BLaER1 treated with 17β-estradiol and CSF1 and Interleukin-3, amounts not matched to agents 10 nM and 100 nM (cell line): ENCODE data around the gene SURF6.
"Not testable (repeated sequence)": the region's sequence is repeated elsewhere in the genome, so short reads cannot be mapped to it uniquely, and the experiment has no call there.

ENCODE experiments used
- H3K27ac ChIP-seq, 11 experiments: shearing (Covaris generic); formaldehyde crosslinking; 2 replicates each; pipeline ENCODE4 v1.8.1; 2022
- H3K27me3 ChIP-seq, 11 experiments: shearing (Covaris generic); formaldehyde crosslinking; 2 replicates each; pipeline ENCODE4 v1.8.1; 2022
- H3K36me3 ChIP-seq, 11 experiments: shearing (Covaris generic); formaldehyde crosslinking; 2 replicates each; pipeline ENCODE4 v1.8.1; 2022
- H3K4me1 ChIP-seq, 10 experiments: shearing (Covaris generic); formaldehyde crosslinking; 2 replicates each; pipeline ENCODE4 v1.8.1; 2022
- H3K4me2 ChIP-seq, 11 experiments: shearing (Covaris generic); formaldehyde crosslinking; 2 replicates each; pipeline ENCODE4 v1.8.1; 2022
- H3K4me3 ChIP-seq, 10 experiments: shearing (Covaris generic); formaldehyde crosslinking; 2 replicates each; pipeline ENCODE4 v1.8.1; 2022
- H3K9ac ChIP-seq, 11 experiments: shearing (Covaris generic); formaldehyde crosslinking; 2 replicates each; pipeline ENCODE4 v1.8.1; 2022
- H3K9me3 ChIP-seq, 11 experiments: shearing (Covaris generic); formaldehyde crosslinking; replicated peaks in 1 of 11; 2 replicates each; pipeline ENCODE4 v1.8.1; 2022
- H4K20me1 ChIP-seq, 11 experiments: shearing (Covaris generic); formaldehyde crosslinking; 2 replicates each; pipeline ENCODE4 v1.8.1; 2022
- Cebpa-rat ChIP-seq, 11 experiments: shearing (Covaris generic); IDR thresholded peaks; 2 replicates each; pipeline ENCODE4 v1.8.1; 2022

SURF6 gene

DNA sequence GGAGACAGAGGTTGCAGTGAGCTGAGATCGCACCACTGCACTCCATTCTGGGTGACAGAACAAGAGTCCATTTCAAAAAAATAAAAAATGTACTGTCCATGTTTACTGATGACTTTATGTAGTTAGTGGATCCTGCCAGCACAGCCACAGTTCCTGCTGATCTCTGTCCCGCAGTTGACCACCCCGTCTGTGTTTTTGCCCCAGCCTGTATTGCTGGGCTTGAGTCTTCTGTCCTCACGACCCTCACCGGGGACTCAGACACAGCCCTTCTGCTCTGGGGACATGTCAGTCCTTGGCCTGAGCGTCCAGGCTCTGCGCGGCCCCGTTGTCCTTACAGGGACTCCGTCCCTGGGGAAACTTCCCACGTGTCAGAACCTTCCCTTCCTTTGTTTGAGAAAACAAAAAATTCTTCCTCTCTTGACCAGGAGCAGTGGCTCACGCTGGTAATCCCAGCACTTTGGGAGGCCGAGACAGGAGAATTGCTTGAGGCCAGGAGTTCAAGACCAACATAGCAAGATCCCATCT is 14.5 kb downstream of the SURF6 start:
- Histone ChIP-seq H3K9me3 (peaks cover 0 to 12% (median 6%) of the 10 kb centered on the region in 11 experiments; a peak in 10 of 22 replicates), H3K36me3 (no peaks in the 10 kb centered on the region), H3K27me3 (no peaks in the 10 kb centered on the region), H3K9ac (no peak overlapping the region), H3K4me2 (no peak overlapping the region), H3K27ac (no peak overlapping the region), H3K4me3 (no peak overlapping the region), H3K4me1 (peaks cover 0 to 4% (median 0%) of the 10 kb centered on the region in 10 experiments; a peak in 1 of 20 replicates), H4K20me1 (no peaks in the 10 kb centered on the region)
- TF ChIP-seq Cebpa-rat (IDR thresholded peaks at IDR 0.05) = no peak

- no peak for TF ChIP-seq Cebpa-rat (IDR thresholded peaks at IDR 0.05)
- no peak overlapping the region for H3K27ac ChIP-seq
- H3K27me3 ChIP-seq = no peaks in the 10 kb centered on the region
- H3K9me3 ChIP-seq = peaks cover 0 to 12% (median 6%) of the 10 kb centered on the region in 11 experiments; a peak in 10 of 22 replicates
- no peak overlapping the region for H3K4me3 ChIP-seq
- no peaks in the 10 kb centered on the region for H3K36me3 ChIP-seq
- peaks cover 0 to 4% (median 0%) of the 10 kb centered on the region in 10 experiments; a peak in 1 of 20 replicates for H3K4me1 ChIP-seq
- no peaks in the 10 kb centered on the region for H4K20me1 ChIP-seq
- no peak overlapping the region for H3K4me2 ChIP-seq
- H3K9ac ChIP-seq = no peak overlapping the region
Observed at GRCh38 chr9:133320421-133320881, 15.5 kb downstream of the SURF6 start.

DNA sequence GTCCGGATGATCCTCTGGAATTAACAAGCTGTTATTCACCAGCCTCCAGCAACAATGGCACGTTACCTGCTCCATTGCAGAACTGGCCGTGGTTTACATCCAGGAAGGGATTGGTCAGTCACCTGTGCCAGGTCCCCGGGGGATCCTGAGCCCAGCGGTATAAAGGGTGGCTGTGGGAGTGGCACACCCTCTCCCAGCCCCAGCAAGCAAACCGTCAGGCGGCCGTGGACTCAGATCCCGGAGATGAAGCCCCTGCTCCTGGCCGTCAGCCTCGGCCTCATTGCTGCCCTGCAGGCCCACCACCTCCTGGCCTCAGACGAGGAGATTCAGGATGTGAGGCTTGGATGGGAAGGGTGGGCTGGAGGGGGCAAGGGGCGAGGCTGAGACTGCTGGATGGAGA is 18.4 kb downstream of the SURF6 start:
- H3K9me3 ChIP-seq, H4K20me1 ChIP-seq, H3K27ac ChIP-seq, H3K4me3 ChIP-seq, H3K9ac ChIP-seq, H3K4me1 ChIP-seq, H3K4me2 ChIP-seq, H3K36me3 ChIP-seq, H3K27me3 ChIP-seq: not testable (repeated sequence)

GRCh38 chr9:133315997-133316396 is 20.0 kb downstream of the SURF6 start:
- H3K4me2 ChIP-seq = no peak overlapping the region
- H3K27me3 ChIP-seq = no peaks in the 10 kb centered on the region
- H3K36me3 ChIP-seq = no peaks in the 10 kb centered on the region
- H3K9ac ChIP-seq = no peak overlapping the region
- H3K4me1 ChIP-seq = no peaks in the 10 kb centered on the region
- no peak for TF ChIP-seq Cebpa-rat (IDR thresholded peaks at IDR 0.05)
- H3K4me3 ChIP-seq = no peak overlapping the region
- H4K20me1 ChIP-seq = no peaks in the 10 kb centered on the region
- H3K9me3 ChIP-seq = no peaks in the 10 kb centered on the region
- no peak overlapping the region for H3K27ac ChIP-seq

DNA sequence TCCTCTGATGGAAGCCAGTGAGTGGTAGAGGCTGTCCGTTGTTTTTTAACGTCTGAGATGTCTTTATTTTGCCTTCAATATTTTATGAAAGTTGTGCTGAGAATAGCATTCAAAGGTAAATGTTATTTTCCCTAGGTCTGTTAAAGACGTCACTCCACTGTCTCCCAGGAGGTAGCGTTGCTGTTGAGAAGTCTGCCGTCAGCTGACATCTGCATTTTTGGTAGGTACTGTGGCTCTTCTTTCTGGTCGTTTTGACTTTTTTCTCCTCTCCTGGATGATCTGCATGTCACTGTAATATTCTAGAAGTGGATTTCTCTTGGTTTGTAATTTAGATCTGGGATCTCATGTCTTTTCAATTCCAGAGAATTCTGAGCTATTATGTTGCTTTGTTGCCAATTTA is 26.4 kb downstream of the SURF6 start:
- no peak overlapping the region for H3K27ac ChIP-seq
- H3K4me2 ChIP-seq = no peak overlapping the region
- no peaks in the 10 kb centered on the region for H3K36me3 ChIP-seq
- no peak overlapping the region for H3K4me3 ChIP-seq
- no peaks in the 10 kb centered on the region for H3K27me3 ChIP-seq
- no peaks in the 10 kb centered on the region for H4K20me1 ChIP-seq
- H3K9ac ChIP-seq = no peak overlapping the region
- no peak for TF ChIP-seq Cebpa-rat (IDR thresholded peaks at IDR 0.05)
- peaks cover 0 to 8% (median 3%) of the 10 kb centered on the region in 11 experiments; a peak in 3 of 22 replicates for H3K9me3 ChIP-seq
- H3K4me1 ChIP-seq = peaks cover 0 to 8% (median 6%) of the 10 kb centered on the region in 10 experiments; a peak in 9 of 20 replicates

DNA sequence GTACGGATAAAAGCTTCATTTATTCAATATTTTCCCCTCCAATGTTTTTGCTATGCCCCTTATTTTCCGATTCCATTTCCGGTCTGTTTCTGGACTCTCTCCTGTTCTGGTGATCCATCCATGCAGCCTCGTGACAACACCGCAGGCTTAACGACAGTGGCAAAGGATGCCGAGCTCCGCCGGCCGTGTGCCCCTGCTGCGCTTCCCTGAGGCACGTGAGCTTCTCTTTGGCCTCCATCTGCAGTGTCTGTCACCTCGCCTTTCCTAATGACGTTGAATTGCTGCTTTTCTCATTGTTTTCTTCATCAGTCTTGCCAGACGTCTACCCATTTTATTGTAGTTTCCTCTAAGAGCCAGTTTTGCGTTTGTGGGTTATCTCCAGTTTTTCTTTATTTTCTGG is 28.7 kb downstream of the SURF6 start:
- Histone ChIP-seq H3K4me2 (no peak overlapping the region), H3K9me3 (peaks cover 0 to 8% (median 3%) of the 10 kb centered on the region in 11 experiments; a peak in 3 of 22 replicates), H3K9ac (no peak overlapping the region), H3K27me3 (no peaks in the 10 kb centered on the region), H4K20me1 (no peaks in the 10 kb centered on the region), H3K4me3 (no peak overlapping the region), H3K27ac (no peak overlapping the region), H3K36me3 (no peaks in the 10 kb centered on the region), H3K4me1 (peaks cover 0 to 8% (median 6%) of the 10 kb centered on the region in 10 experiments; a peak in 9 of 20 replicates)
- no peak for TF ChIP-seq Cebpa-rat (IDR thresholded peaks at IDR 0.05)

DNA sequence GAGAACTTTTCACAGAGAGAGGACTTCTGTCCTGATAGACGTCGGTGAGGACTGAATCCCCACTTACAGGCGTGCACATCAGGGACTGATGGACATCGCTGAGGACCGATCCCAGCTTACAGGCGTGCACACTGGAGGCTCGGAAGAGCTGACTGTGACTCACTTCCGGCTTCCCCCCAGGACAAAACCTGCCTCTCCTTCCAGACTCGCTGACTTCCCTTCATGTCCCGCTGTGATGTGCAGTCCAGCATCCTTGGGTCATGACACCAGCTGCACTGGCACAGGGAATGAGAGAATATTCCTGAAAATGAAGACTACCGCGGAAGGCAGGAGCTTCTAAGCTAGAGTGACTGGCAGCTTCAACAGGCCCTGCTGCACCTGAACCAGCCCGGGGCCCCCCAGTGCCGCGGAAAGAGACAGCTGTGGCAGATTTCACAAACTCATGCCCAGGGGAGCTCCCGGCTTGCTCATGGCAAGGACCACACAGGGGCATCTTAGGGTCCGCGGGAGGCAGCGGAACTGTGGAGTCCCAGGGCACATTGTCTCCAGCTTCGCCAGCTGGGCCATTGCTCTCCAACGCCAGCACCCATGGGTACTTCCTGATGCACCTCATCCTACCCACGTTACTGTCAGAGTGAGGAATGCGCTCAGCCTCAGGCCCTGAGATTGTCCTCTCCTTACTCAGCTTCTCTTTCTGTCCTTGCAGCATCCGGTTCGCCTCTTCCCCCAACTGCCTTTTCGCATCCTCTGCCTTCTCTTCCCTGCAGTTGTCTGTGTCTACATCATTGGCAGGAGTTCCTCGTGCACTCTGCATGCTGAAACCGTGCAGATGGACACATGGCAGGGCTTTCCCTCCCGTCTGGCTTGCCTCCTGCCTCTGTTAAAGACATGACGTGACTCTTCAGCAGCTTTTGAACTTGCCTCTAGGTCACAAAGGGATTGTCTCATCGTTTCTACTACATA is 29.5 kb downstream of the SURF6 start:
- Histone ChIP-seq H3K4me3 (no peak overlapping the region), H3K9me3 (peaks cover 0 to 8% (median 3%) of the 10 kb centered on the region in 11 experiments; a peak in 3 of 22 replicates), H3K4me2 (peak overlapping the region in 6 of 11 experiments; percentile 9 to 41 (median 18); a peak in 6 of 22 replicates), H4K20me1 (no peaks in the 10 kb centered on the region), H3K27ac (no peak overlapping the region), H3K27me3 (no peaks in the 10 kb centered on the region), H3K36me3 (no peaks in the 10 kb centered on the region), H3K9ac (no peak overlapping the region), H3K4me1 (peaks cover 0 to 8% (median 6%) of the 10 kb centered on the region in 10 experiments; a peak in 9 of 20 replicates)
- no peak for TF ChIP-seq Cebpa-rat (IDR thresholded peaks at IDR 0.05)

- TF ChIP-seq Cebpa-rat (IDR thresholded peaks at IDR 0.05) = no peak
- Histone ChIP-seq H3K27me3 (no peaks in the 10 kb centered on the region), H3K27ac (no peak overlapping the region), H4K20me1 (no peaks in the 10 kb centered on the region), H3K36me3 (no peaks in the 10 kb centered on the region), H3K4me1 (peaks cover 0 to 8% (median 6%) of the 10 kb centered on the region in 10 experiments; a peak in 9 of 20 replicates), H3K9ac (no peak overlapping the region), H3K9me3 (peaks cover 0 to 8% (median 3%) of the 10 kb centered on the region in 11 experiments; a peak in 3 of 22 replicates), H3K4me3 (no peak overlapping the region), H3K4me2 (no peak overlapping the region)
Observed at GRCh38 chr9:133305731-133306130, 30.3 kb downstream of the SURF6 start.
